ENCODE data around the gene ZNF585A.

GRCh38 chr19:37172368-37173366 is at the start of gene ZNF585A:
- TF ChIP-seq CTCF (optimal IDR thresholded peaks at IDR 0.05 in 1 of 3, IDR thresholded peaks at IDR 0.05 in 1 of 3, conservative IDR thresholded peaks at IDR 0.05 in 1 of 3; ENCODE audit: extremely low read depth in 1 of 3, insufficient read depth in 2 of 3, low read length in 3 of 3) (peak; percentile 20 to 34 (median 29)), EZH2 (IDR thresholded peaks at IDR 0.05; ENCODE audit: low read length) (no peak)
